K562 (cell line): ENCODE results near the gene CLASP1. TPM values are rescaled to one million over a fixed set of nuclear protein-coding genes. Genes with fewer than 3 reads are reported as not detected.
"Not testable (repeated sequence)": the region's sequence is repeated elsewhere in the genome, so short reads cannot be mapped to it uniquely, and the experiment has no call there.

Source experiments
- ATAC-seq: fragments of 200-7000 bp; cut with Tn5 transposase; 3 replicates; pipeline ENCODE4 v1.9.1; 2020; ENCODE audit warnings: moderate library complexity
- BruUV-seq: library from RNA; stranded (reverse); fragments of 400-500 nt; replicated peaks from 2 replicates; lab custom pipeline; 2021; lab: Mats Ljungman, UMichigan
- CTCF ChIA-PET: fragments of 300-600 bp; formaldehyde crosslinking; extraction: SDS; loops from one replicate; lab custom pipeline; 2021; ENCODE audit warnings: low intra/inter-chr PET ratio; lab: Yijun Ruan, JAX
- POLR2A ChIA-PET: fragments of 300-600, 350-650 bp; sonication (Branson Sonifier 250); formaldehyde crosslinking; extraction: SDS; loops from one replicate; lab custom pipeline; 2021; ENCODE audit warnings: antibody characterized with exemption, inconsistent platforms; lab: Yijun Ruan, JAX
- DNase-seq, 4 experiments: peaks; one replicate each; pipeline versions ENCODE4 v3.0.0 to v3.0.0-alpha.2; 2011 to 2018; ENCODE audit warnings: low spot score in 3 of 4, mixed read lengths in 3 of 4; ENCODE audit errors: extremely low read depth in 1 of 4
- FAIRE-seq: peaks from 2 replicates; lab custom pipeline; 2011; peaks lifted over from hg19 to GRCh38; lab: Jason Lieb, UNC
- H2AFZ ChIP-seq: 2 replicates; pipeline ENCODE4 v1.6.0; 2011; ENCODE audit warnings: low read depth, low read length, control low read depth, inconsistent platforms
- H3K27ac ChIP-seq: fragments of 200-600 bp; 3 replicates; pipeline ENCODE4 v1.8.0; 2011; ENCODE audit warnings: low read depth, mild to moderate bottlenecking, control low read depth, inconsistent platforms, low read length, moderate library complexity, mixed read lengths; ENCODE audit errors: extremely low read depth
- H3K27me3 ChIP-seq, 2 experiments: fragments of 300-600 bp in 1 of 2; 2 replicates in 1 of 2; 3 replicates in 1 of 2; pipeline versions ENCODE4 v1.6.0 to v1.8.0; 2011; ENCODE audit warnings: inconsistent platforms in 2 of 2, low read length in 2 of 2, mild to moderate bottlenecking in 1 of 2, mixed read lengths in 1 of 2, moderate library complexity in 1 of 2; ENCODE audit not compliant: control insufficient read depth in 2 of 2, insufficient read depth in 2 of 2
- H3K36me3 ChIP-seq: fragments of 300-600 bp; 3 replicates; pipeline ENCODE4 v1.8.0; 2011; ENCODE audit warnings: mild to moderate bottlenecking, low read length, inconsistent platforms; ENCODE audit not compliant: control insufficient read depth, insufficient read depth
- H3K4me1 ChIP-seq, 2 experiments: fragments of 200-600 bp in 1 of 2; replicated peaks in 1 of 2; 2 replicates in 1 of 2; 3 replicates in 1 of 2; pipeline versions ENCODE4 v1.5.1 to v1.8.0; 2011; ENCODE audit warnings: inconsistent platforms in 2 of 2, low read length in 2 of 2, mild to moderate bottlenecking in 1 of 2, mixed read lengths in 1 of 2, moderate library complexity in 1 of 2; ENCODE audit not compliant: control insufficient read depth in 2 of 2, insufficient read depth in 2 of 2
- H3K4me2 ChIP-seq: 2 replicates; pipeline ENCODE4 v1.6.1; 2011; ENCODE audit warnings: low read length, control low read depth, inconsistent platforms, mixed read lengths; ENCODE audit not compliant: insufficient read depth
- H3K4me3 ChIP-seq: fragments of 200-600 bp; sonication (generic), shearing (Covaris generic); 2 replicates; pipeline ENCODE4 v1.5.1; 2016; ENCODE audit warnings: control low read depth, inconsistent platforms
- H3K79me2 ChIP-seq: fragments of 200-600 bp; 3 replicates; pipeline ENCODE4 v1.8.0; 2011; ENCODE audit warnings: low read length, inconsistent platforms; ENCODE audit not compliant: control insufficient read depth, insufficient read depth
- H3K9ac ChIP-seq, 2 experiments: 2 replicates each; pipeline versions ENCODE4 v1.6.0 to v1.6.1; 2011; ENCODE audit warnings: low read depth in 2 of 2, low read length in 2 of 2, control low read depth in 1 of 2, inconsistent platforms in 1 of 2, mild to moderate bottlenecking in 1 of 2, mixed read lengths in 1 of 2; ENCODE audit not compliant: insufficient read depth in 1 of 2
- H3K9me1 ChIP-seq: one replicate; pipeline ENCODE4 v1.6.0; 2011; ENCODE audit warnings: inconsistent platforms, mild to moderate bottlenecking, low read length, moderate library complexity; ENCODE audit not compliant: control insufficient read depth, insufficient read depth
- H3K9me3 ChIP-seq: replicated peaks from 2 replicates; pipeline ENCODE4 v1.5.1; 2011; ENCODE audit warnings: low read depth, low read length, inconsistent platforms; ENCODE audit not compliant: control insufficient read depth, insufficient read depth
- H4K20me1 ChIP-seq: replicated peaks from 2 replicates; pipeline ENCODE4 v1.6.1; 2011; ENCODE audit warnings: low read length, inconsistent platforms, mixed read lengths; ENCODE audit not compliant: control insufficient read depth, insufficient read depth
- RCOR1 ChIP-seq, 2 experiments: IDR thresholded peaks; 2 replicates each; pipeline ENCODE4 v1.6.1; 2012; ENCODE audit warnings: low read depth in 2 of 2, low read length in 2 of 2, borderline replicate concordance in 1 of 2, improper control_type of control experiment in 1 of 2
- WGBS: fragments of 100-300 bp; shearing (Covaris generic); methylation state at CpG from one replicate; pipeline ENCODE4 v1.1.6; 2016; ENCODE audit warnings: low coverage, mixed read lengths; ENCODE audit not compliant: insufficient coverage; ENCODE audit errors: missing lambda C conversion rate; 5-methylcytosine and 5-hydroxymethylcytosine counted together
- in situ Hi-C: fragments of 300-500 bp; cut with MboI; formaldehyde crosslinking; loops from 4 replicates; pipeline ENCODE4 v1.15.0; 2018; ENCODE audit warnings: inconsistent platforms, mixed read lengths
- intact Hi-C: fragments of 100-400 bp; cut with micrococcal nuclease; formaldehyde crosslinking; loops from 2 replicates; pipeline ENCODE4 v1.14.2; 2022
- polyA plus RNA-seq, 8 experiments: library from polyadenylated mRNA; depleted of rRNA in 4 of 8; stranded (reverse) in 5 of 8; unstranded in 3 of 8; fragments of >200 nt; fragmentation: Nextera tagmentation in 2 of 8; fragmentation: Illumina TruSeq in 1 of 8; extraction: Ambion mirVana in 2 of 8; extraction: Trizol in 1 of 8; gene quantifications; 2 replicates each; pipeline versions ENCODE4 v1.2.1 to v1.2.3, GENCODE V29; 2011 to 2014; ENCODE audit warnings: inconsistent platforms in 1 of 8, missing spikeins in 1 of 8
- total RNA-seq, 7 experiments: library from RNA; depleted of rRNA in 6 of 7; stranded (reverse); fragments of >200 nt in 6 of 7; fragmentation: Illumina TruSeq in 2 of 7; extraction: Trizol in 2 of 7; gene quantifications; 2 replicates each; pipeline versions ENCODE4 v1.2.1 to v1.2.3, GENCODE V29; 2011 to 2021; ENCODE audit warnings: low replicate concordance in 1 of 7
- TF ChIP-seq, protein P1 (sequence below), 2 experiments: fragments of 450-650 bp; IDR thresholded peaks; 2 replicates each; pipeline ENCODE4 v1.6.1; 2016; ENCODE audit warnings: mild to moderate bottlenecking in 2 of 2, borderline replicate concordance in 1 of 2, low read depth in 1 of 2, moderate library complexity in 1 of 2
- TF ChIP-seq, protein P2 (sequence below): fragments of 250-450 bp; sonication (Bioruptor Pico); IDR thresholded peaks from 2 replicates; pipeline ENCODE4 v1.5.0; 2021

The CLASP1 gene
- total and polyA plus RNA-seq, 9 of the 15 experiments (the other 6 are each of a cell fraction or from before 2014, with no cell fraction given), result 1.7 to 40.3 (median 20.7) TPM

DNA sequence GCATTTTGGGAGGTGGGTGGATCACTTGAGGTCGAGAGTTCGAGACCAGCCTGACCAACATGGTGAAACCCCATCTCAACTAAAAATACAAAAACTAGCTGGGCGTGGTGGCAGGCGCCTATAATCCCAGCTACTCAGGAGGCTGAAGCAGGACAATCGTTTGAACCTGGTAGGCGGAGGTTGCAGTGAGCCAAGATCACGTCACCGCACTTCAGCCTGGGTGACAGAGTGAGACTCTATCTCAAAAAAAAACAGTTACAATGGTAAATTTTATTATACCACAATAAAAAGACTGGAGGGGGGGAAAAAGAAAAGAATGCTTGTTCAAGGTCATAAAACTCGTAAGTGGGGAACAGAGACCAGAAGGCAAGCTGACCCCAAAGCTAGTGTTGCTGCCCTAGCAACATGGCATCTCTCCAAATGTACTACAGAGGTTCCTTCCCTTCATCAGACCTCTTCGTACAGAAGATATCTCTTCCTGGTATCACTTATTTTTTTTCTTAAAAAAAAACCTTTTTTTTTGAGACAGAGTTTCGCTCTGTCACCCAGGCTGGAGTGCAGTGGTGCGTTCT is 305.3 kb downstream of the CLASP1 start:
- POLR2A ChIA-PET, ATAC-seq, H3K27ac ChIP-seq, H3K9me3 ChIP-seq, H3K4me3 ChIP-seq, H3K79me2 ChIP-seq, FAIRE-seq, DNase-seq, H3K4me2 ChIP-seq, CTCF ChIA-PET, H3K4me1 ChIP-seq, H2AFZ ChIP-seq, H3K9me1 ChIP-seq, intact Hi-C loops, H4K20me1 ChIP-seq, H3K9ac ChIP-seq, H3K27me3 ChIP-seq, BruUV-seq: not testable (repeated sequence)
- H3K36me3 ChIP-seq, result peaks cover 53% of the 10 kb centered on the region; the same call in 2 of the 3 replicates
- in situ Hi-C loops, result loop anchor here (25.0 kb wide), 1 partner anchor 657 kb away; no protein-coding TSS in a partner anchor
- WGBS, result 88% methylated on average over 10 of the region's 12 CpGs

DNA sequence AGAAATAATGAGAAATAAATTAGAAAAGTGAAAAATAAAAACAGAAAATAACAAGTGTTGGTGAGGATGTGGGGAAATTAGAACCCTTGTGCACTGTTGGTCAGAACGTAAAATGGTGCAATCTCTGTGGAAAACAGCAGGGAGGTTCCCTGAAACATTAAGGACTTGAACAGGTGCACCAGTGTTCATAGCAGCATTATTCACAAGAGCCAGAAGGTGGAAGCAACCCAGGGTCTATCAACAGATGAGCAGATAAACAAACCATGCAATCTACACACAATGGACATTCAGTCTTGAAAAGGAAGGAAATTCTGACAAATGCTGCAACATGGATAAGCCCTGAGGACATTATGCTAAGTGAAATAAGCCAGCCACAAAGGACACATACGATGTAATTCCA is 306.1 kb downstream of the CLASP1 start:
- Histone ChIP-seq H3K4me1 (peaks cover 0 to 3% of the 10 kb centered on the region in 2 experiments; a peak in 1 of 5 replicates), H3K9ac (no peak overlapping the region), H2AFZ (no peak overlapping the region), H3K36me3 (peaks cover 47% of the 10 kb centered on the region; the same call in 2 of the 3 replicates), H4K20me1 (no peaks in the 10 kb centered on the region), H3K79me2 (no peaks in the 10 kb centered on the region), H3K4me2 (no peak overlapping the region), H3K27me3 (no peaks in the 10 kb centered on the region), H3K9me1 (no peaks in the 10 kb centered on the region), H3K9me3 (no peaks in the 10 kb centered on the region), H3K4me3 (no peak overlapping the region), H3K27ac (no peak overlapping the region)
- intact Hi-C loops (no loop called here), in situ Hi-C loops (loop anchor here (25.0 kb wide), 1 partner anchor 656 kb away; no protein-coding TSS in a partner anchor)
- CTCF ChIA-PET, result no interaction called here
- no peak for FAIRE-seq
- WGBS, result 70% methylated on average over 2 of the region's 2 CpGs
- DNase-seq, result no peak
- POLR2A ChIA-PET, result no interaction called here
- no TSS peak for BruUV-seq
- ATAC-seq, result no peak
- TF ChIP-seq, protein P1, sequence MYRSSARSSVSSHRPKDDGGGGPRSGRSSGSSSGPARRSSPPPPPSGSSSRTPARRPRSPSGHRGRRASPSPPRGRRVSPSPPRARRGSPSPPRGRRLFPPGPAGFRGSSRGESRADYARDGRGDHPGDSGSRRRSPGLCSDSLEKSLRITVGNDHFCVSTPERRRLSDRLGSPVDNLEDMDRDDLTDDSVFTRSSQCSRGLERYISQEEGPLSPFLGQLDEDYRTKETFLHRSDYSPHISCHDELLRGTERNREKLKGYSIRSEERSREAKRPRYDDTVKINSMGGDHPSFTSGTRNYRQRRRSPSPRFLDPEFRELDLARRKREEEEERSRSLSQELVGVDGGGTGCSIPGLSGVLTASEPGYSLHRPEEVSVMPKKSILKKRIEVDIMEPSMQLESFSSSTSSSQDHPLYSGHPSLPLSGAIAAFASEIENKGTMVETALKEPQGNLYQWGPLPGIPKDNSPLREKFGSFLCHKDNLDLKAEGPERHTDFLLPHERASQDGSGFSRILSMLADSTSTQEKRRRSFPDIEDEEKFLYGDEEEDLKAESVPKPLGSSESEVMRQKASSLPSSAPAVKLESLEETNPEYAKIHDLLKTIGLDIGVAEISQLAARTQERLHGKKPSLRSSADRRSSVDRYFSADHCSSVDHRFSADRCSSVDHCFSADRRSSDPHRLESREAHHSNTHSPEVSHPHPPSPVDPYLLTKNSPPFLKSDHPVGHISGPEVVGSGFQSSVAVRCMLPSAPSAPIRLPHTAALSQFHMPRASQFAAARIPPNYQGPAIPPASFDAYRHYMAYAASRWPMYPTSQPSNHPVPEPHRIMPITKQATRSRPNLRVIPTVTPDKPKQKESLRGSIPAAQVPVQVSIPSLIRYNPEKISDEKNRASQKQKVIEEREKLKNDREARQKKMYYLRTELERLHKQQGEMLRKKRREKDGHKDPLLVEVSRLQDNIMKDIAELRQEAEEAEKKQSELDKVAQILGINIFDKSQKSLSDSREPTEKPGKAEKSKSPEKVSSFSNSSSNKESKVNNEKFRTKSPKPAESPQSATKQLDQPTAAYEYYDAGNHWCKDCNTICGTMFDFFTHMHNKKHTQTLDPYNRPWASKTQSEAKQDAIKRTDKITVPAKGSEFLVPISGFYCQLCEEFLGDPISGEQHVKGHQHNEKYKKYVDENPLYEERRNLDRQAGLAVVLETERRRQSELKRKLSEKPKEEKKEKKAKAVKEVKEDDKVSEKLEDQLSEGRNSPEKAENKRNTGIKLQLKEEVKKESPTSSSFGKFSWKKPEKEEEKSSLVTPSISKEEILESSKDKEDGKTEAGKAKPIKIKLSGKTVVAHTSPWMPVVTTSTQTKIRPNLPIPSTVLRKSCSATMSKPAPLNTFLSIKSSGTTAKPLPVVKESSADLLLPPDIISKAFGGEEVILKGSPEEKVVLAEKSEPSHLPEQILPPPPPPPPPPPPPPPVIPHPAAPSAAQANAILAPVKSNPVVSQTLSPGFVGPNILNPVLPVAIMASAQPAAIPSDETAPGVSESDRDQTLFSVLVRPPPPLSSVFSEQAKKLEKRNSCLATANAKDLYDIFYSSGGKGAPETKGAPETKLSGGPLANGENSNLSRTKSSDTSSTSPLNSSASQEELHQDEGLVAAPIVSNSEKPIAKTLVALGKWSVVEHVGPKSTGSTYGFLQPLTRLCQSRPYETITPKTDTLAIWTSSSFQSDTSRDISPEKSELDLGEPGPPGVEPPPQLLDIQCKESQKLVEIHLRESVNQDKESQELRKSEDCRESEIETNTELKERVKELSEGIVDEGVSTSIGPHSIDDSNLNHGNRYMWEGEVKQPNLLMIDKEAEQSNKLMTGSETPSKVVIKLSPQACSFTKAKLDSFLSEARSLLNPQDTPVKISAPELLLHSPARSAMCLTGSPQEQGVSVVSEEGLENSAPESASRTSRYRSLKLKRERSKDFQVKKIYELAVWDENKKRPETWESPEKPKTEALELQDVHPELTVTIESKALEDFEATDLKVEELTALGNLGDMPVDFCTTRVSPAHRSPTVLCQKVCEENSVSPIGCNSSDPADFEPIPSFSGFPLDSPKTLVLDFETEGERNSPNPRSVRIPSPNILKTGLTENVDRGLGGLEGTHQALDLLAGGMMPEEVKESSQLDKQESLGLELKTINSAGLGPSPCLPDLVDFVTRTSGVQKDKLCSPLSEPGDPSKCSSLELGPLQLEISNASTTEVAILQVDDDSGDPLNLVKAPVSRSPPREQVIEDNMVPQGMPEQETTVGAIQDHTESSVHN (IDR thresholded peaks at IDR 0.05; ENCODE audit: borderline replicate concordance in 1 of 2, low read depth in 1 of 2), result no peak
- TF ChIP-seq, protein P2, sequence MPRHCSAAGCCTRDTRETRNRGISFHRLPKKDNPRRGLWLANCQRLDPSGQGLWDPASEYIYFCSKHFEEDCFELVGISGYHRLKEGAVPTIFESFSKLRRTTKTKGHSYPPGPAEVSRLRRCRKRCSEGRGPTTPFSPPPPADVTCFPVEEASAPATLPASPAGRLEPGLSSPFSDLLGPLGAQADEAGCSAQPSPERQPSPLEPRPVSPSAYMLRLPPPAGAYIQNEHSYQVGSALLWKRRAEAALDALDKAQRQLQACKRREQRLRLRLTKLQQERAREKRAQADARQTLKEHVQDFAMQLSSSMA (CRISPR knock-in tag), result no peak
- no peak for TF ChIP-seq RCOR1 (IDR thresholded peaks at IDR 0.05; ENCODE audit: borderline replicate concordance in 1 of 2, low read depth in 2 of 2, low read length in 2 of 2)
